Mesodermal cell (in vitro differentiated cells): ENCODE measurements around the gene IL36G.

Experiments used
- H3K27ac ChIP-seq: 2 replicates; pipeline ENCODE4 v1.7.0; 2013; ENCODE audit warnings: mild to moderate bottlenecking, low read depth, low read length, moderate library complexity; ENCODE audit not compliant: severe bottlenecking
- H3K36me3 ChIP-seq: 2 replicates; pipeline ENCODE4 v1.7.1; 2013; ENCODE audit warnings: mild to moderate bottlenecking, low read length, moderate library complexity; ENCODE audit not compliant: control insufficient read depth, insufficient read depth
- H3K4me1 ChIP-seq: one replicate; pipeline ENCODE4 v1.7.1; 2013; ENCODE audit warnings: mild to moderate bottlenecking, low read length; ENCODE audit not compliant: insufficient read depth, control insufficient read depth, poor library complexity, severe bottlenecking
- H3K4me3 ChIP-seq: 2 replicates; pipeline ENCODE4 v1.7.0; 2013; ENCODE audit warnings: low read length, control low read depth, mild to moderate bottlenecking; ENCODE audit not compliant: insufficient read depth, poor library complexity, severe bottlenecking; ENCODE audit errors: extremely low read depth
- H3K9me3 ChIP-seq: 2 replicates; pipeline ENCODE4 v1.7.1; 2013; ENCODE audit warnings: mild to moderate bottlenecking, low read length, moderate library complexity; ENCODE audit not compliant: control insufficient read depth
- WGBS, 2 experiments: methylation state at CpG; one replicate each; pipeline ENCODE4 v1.1.5; 2013; ENCODE audit warnings: missing lambda C conversion rate in 2 of 2; ENCODE audit not compliant: insufficient coverage in 2 of 2; 5-methylcytosine and 5-hydroxymethylcytosine counted together

IL36G gene

DNA sequence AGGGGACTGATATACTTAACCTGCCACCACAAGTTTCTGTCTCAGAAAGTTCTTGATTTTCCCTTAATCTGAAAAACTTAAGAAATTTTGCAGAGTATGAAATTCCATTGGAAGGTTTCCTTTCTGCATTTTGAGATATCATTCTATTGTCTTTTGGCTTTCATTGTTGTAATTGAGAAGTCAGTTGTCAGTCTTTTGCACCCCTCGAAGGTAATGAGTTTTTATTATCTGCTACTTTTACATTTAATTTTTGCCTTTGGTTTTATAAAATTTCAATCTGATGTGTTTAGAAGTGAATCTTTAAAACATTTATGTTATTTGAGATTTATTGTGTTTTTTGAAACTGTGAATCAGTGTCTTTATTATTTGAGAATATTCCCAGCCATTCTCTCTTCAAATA is 22.6 kb downstream of the IL36G start:
- Histone ChIP-seq H3K9me3 (peaks cover 10% of the 10 kb centered on the region), H3K4me3 (no peak overlapping the region), H3K4me1 (no peaks in the 10 kb centered on the region), H3K27ac (no peak overlapping the region), H3K36me3 (no peaks in the 10 kb centered on the region)
- no CpG with 5 or more reads among the region's 1 CpG for WGBS, 2 experiments

DNA sequence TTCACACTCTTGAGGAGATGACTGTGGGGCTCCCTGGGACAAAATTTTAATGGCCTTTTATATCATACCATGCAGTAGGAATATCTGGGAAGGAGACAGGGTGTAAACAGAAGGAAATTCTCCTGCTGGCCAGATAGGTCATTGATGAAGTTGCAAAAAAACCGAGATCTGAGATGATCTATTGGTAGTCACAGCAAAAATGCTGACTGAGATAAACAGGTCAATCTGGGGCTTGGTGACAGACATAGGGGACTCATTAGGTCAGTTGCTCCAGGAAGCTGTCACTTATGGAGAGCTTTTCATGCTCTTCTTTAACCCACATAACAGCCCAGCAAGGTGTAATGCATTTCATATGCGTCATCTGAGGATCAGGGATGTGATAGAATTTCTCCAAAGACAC is 24.9 kb downstream of the IL36G start:
- Histone ChIP-seq H3K36me3 (no peaks in the 10 kb centered on the region), H3K4me1 (no peaks in the 10 kb centered on the region), H3K27ac (no peak overlapping the region), H3K9me3 (peaks cover 10% of the 10 kb centered on the region), H3K4me3 (no peak overlapping the region)
- WGBS, 2 experiments: 70 to 79% methylated on average over 1 to 2 of the region's 2 CpGs

DNA sequence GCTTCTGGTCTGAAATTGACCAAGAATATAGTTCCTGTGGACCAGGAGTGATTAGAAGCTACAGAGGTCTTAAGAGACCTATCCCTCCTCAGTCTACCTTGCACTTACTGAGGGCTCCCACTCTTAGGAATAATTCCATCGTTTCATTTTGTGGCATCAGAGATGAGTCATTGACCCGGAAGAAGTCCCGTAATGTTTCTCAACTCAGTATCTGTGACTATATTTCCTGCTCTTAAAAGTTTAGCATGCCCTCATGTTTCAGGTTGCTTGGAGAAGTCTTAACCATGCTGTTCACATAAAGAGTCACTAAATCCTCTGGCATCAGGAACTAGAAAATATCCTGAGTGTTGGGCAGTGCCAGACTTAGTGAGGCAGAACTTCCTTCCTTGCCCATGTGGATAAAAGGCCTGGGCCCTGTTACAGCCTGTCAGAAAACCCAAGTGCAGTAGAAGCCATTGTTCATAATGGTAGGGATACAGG is 27.3 kb downstream of the IL36G start, which contains the start of gene IL36A:
TSS of gene IL36A (plus strand) at position 430 of the 480 bp plus-strand sequence. CDS start 413 bp downstream, outside the sequence.
- Histone ChIP-seq H3K4me1 (peaks cover 3% of the 10 kb centered on the region), H3K27ac (no peak within 1 kb of the TSS), H3K9me3 (peaks cover 2% of the 10 kb centered on the region), H3K4me3 (no peak within 1 kb of the TSS), H3K36me3 (no peaks in the 10 kb centered on the region)
- WGBS, 2 experiments: 87 to 93% methylated on average over 3 of the region's 3 CpGs

DNA sequence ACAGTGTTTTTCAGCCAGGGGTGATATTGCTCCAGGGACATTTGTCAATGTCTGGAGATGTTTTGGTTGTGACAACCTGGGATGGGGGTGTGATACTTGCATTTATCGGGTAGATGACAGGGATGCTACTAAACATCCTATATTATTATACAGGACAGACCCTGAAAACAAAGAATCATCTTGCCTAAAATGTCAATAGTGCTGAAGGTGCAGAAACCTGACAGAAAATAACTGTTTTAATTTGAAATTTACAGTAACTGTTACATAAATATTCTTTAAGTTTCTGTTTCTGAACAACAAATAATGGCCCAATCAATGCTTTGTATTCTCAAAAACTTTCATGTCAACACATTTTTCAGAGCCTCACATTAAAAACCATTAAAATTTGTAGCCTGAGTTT is 29.4 kb downstream of the IL36G start:
- Histone ChIP-seq H3K36me3 (no peaks in the 10 kb centered on the region), H3K4me1 (peaks cover 3% of the 10 kb centered on the region), H3K4me3 (no peak overlapping the region), H3K9me3 (no peaks in the 10 kb centered on the region), H3K27ac (no peak overlapping the region)
- WGBS, 2 experiments: no CpG with 5 or more reads among the region's 1 CpG

DNA sequence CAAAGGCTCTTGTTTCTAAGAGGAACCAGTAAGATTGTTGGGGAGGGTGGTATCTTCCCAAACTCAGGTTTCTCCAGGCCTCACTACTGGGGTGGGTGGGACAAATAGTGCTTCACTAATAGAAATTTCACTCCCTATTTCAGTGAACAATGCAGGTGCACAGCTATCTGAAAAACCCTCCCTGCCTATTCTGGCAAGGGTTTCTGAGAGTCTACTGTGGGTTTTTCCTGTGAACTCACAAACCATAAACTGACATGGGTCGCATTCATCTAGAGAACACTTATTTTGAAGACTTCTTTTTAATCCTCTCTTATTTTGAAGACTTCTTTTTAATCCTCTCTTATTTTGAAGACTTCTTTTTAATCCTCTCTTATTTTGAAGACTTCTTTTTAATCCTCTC is 31.8 kb downstream of the IL36G start:
- peaks cover 3% of the 10 kb centered on the region for H3K4me1 ChIP-seq
- no peaks in the 10 kb centered on the region for H3K9me3 ChIP-seq
- 60 to 100% methylated on average over 1 of the region's 1 CpG for WGBS, 2 experiments
- no peak overlapping the region for H3K27ac ChIP-seq
- H3K36me3 ChIP-seq: no peaks in the 10 kb centered on the region
- H3K4me3 ChIP-seq: no peak overlapping the region

DNA sequence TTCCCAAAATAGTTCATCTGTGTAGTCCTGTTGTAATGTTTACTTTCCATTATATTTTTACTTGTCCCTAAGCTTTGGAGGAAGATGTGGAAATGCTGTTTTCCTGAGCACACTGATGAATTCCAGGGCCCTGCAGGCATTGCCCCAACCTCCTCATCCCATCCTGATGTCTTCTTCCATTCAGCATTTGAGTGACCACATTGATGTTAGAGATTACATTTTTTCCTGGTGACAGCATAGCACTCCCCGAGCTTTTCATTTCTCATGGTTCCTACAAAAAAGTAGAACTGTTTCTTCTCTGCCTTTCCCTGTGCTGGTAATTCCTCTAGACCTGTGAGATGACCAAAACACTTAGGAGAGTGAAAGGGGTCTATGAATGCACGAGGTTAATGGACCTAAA is 32.3 kb downstream of the IL36G start:
- H3K27ac ChIP-seq: no peak overlapping the region
- no peak overlapping the region for H3K4me3 ChIP-seq
- peaks cover 3% of the 10 kb centered on the region for H3K4me1 ChIP-seq
- no peaks in the 10 kb centered on the region for H3K9me3 ChIP-seq
- no peaks in the 10 kb centered on the region for H3K36me3 ChIP-seq
- 20 to 83% methylated on average over 1 of the region's 2 CpGs for WGBS, 2 experiments

DNA sequence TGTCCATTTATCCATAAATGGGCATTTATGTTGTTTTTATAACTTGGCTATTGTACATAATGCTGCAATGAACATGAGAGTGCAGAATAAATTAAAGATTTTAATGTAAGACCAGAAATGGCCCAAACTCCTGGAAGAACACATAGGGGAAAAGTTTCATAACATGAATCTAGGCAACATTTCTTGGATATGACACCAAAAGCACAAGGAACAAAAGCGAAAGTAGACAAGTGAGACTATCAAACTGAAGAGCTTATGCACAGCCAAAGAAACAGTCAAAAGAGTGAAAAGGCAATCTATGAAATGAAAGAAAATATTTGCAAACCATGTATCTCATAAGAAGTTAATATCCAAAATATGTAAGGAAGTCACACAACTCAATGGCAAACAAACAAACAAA is 33.3 kb downstream of the IL36G start:
- H3K36me3 ChIP-seq: no peaks in the 10 kb centered on the region
- WGBS, 2 experiments: 100% methylated on average over 1 of the region's 1 CpG; no CpG with 5 or more reads in 1 of the 2 experiments
- H3K27ac ChIP-seq: no peak overlapping the region
- peaks cover 3% of the 10 kb centered on the region for H3K4me1 ChIP-seq
- H3K9me3 ChIP-seq: no peaks in the 10 kb centered on the region
- H3K4me3 ChIP-seq: no peak overlapping the region

DNA sequence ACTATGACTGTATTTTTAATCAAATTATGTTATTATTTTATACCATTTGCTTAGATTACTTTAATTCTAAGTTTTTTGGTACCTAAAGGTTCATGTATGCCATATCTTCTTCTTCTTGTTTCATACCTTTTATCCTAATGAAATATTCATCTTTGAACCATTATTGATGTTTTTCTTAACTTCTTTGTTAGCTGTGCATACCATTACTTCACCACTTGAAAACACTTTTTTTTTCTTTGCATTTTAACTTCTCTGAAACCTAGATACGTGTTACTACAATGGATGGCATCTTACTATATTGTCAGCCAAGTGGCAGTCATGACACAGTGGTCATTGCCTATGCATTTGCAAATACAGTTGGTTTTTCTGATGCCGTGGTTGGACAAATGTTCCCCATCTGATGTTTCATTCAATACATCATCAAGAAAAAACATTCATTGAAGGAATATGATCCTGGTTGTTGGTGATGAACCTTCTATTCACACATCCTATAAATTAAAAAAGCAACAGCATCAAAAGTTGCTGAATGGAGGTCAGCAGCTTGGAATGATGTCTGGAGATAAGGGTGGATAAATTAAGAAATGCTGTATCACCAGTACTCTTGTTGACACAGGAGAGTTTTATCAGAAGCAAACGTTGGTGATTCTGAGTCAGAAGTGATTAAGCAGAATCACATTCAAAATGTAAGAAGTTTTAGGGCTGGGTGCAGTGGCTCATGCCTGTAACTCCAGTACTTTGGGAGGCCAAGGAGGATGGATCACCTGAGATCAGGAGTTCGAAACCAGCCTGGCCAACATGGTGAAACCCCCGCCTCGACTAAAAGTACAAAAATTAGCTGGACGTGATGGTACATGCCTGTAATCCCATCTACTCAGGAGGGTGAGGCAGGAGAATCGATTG is 34.9 kb downstream of the IL36G start:
- WGBS, 2 experiments: 76 to 92% methylated on average over 6 of the region's 8 CpGs
- peaks cover 3% of the 10 kb centered on the region for H3K4me1 ChIP-seq
- H3K4me3 ChIP-seq: no peak overlapping the region
- H3K36me3 ChIP-seq: no peaks in the 10 kb centered on the region
- H3K27ac ChIP-seq: no peak overlapping the region
- H3K9me3 ChIP-seq: no peaks in the 10 kb centered on the region

DNA sequence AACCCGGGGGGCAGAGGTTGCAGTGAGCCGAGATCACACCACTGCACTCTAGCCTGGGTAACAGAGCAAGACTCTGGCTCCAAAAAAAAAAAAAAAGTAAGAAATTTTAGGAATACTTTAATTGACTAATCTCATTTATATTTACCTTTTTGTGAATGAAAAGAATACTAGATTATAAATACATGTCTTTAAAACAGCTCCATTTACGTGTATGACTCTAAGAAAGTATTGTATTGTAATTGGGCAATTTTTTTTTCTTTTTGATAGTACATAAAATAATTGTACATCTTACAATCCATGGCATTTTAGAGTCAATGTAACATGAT is 35.5 kb downstream of the IL36G start:
- no peaks in the 10 kb centered on the region for H3K9me3 ChIP-seq
- no CpG with 5 or more reads among the region's 3 CpGs for WGBS, 2 experiments
- no peak overlapping the region for H3K27ac ChIP-seq
- H3K36me3 ChIP-seq: no peaks in the 10 kb centered on the region
- no peak overlapping the region for H3K4me3 ChIP-seq
- peaks cover 3% of the 10 kb centered on the region for H3K4me1 ChIP-seq

DNA sequence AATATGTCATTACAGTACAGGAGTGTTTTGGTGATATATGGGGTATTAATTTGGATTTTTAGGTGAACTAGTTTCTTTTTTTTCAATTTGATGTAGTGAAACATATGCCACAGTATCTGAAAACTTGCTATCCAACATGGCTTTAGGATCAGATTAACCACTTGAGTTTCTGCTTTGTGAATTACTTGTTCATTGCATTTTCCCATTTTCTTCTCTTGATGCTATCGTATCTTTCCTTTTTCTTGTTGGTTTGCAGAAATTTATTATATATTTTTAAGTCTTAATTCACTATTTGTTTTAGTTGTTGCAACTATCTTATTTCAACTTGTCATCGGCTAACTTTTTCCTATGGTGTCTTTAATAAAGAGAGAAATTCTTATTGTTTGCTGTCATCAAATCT is 36.3 kb downstream of the IL36G start:
- WGBS, 2 experiments: no CpG with 5 or more reads among the region's 2 CpGs
- no peak overlapping the region for H3K27ac ChIP-seq
- no peak overlapping the region for H3K4me3 ChIP-seq
- H3K36me3 ChIP-seq: no peaks in the 10 kb centered on the region
- peaks cover 3% of the 10 kb centered on the region for H3K4me1 ChIP-seq
- no peaks in the 10 kb centered on the region for H3K9me3 ChIP-seq

DNA sequence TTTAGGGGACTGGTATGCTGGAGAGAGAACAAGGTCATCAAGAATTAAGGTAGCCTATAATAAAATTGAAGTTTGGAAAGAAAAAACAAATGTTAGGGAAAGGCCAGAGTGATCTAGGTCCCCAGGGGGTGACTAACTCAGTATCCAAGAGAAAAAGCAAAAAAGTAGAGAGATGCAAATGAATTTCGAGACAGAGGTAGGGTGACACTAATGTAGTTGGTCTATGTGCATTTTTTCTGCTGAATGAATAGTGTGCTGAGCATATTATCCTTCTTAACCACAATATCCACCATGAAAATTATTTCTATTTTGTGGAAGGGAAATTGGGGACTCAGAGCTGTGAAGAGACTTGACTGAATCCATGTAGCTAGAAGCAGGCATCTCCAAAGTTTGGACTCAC is 37.2 kb downstream of the IL36G start:
- H3K36me3 ChIP-seq: no peaks in the 10 kb centered on the region
- WGBS, 2 experiments: no CpG with 5 or more reads among the region's 1 CpG
- no peak overlapping the region for H3K27ac ChIP-seq
- no peaks in the 10 kb centered on the region for H3K9me3 ChIP-seq
- no peaks in the 10 kb centered on the region for H3K4me1 ChIP-seq
- no peak overlapping the region for H3K4me3 ChIP-seq
